ENCODE results near the gene ANXA4. TPM values are rescaled to one million over a fixed set of nuclear protein-coding genes. Genes with fewer than 3 reads are reported as not detected.
"Not testable (repeated sequence)": the region's sequence is repeated elsewhere in the genome, so short reads cannot be mapped to it uniquely, and the experiment has no call there.

Gene ANXA4
- total RNA-seq, 8 experiments from 2014 or later = 3.3 to 104 (median 11.1) TPM

DNA sequence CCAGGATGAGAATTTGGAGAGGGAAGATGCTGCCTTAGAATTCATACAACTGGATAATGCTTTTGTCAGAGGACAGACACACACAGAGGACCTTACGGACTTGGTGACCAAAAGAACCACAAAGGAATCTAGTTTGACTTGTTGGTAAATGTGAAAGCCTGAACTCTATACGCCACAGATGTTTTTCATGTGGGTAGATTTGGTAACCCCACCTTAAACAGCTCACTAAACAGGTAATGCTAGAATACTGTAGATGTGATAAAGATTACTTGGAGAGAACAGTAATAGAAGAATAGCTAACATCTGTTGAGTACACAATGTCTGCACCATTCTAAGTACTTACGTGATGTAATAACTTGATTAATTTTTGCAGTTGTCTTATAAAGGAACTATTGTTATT is 24.1 kb downstream of the ANXA4 start:
- no peak overlapping the region for H3K4me3 ChIP-seq
- WGBS, 10 experiments = 43 to 100% (median 92%) methylated on average over 1 to 3 of the region's 3 CpGs; no CpG with 5 or more reads in 2 of the 10 experiments
- ATAC-seq (replicated peaks in 6 of 8) = no peak
- in situ Hi-C loops (cut with MboI; ENCODE audit: low pct_unique_long_range_greater_than_20kb in 2 of 9, low sequenced_read_pairs in 9 of 9, unreplicated experiment in 9 of 9) = no loop called here
- H3K27ac ChIP-seq = no peak overlapping the region
- H3K4me1 ChIP-seq (replicated peaks in 1 of 2) = no peaks in the 10 kb centered on the region

DNA sequence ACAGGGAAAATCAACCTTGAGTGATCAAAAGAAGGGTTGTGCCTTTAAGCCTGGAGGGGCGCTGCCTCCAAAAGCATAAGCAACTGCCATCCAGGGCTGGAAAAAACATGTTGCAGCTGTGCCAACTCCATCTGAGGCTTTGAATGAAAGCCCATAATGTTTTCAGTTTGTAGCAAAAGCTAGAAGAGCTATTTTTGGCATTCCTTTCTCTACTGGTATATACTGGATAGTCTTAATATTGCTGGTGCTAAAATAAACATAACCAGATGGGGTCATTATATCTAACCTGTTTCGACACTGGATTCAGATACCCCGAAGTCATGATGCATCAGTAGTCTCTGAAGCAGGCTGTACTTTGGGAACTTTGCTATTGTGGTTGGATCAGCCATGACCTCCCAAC is 25.1 kb downstream of the ANXA4 start:
- peak in 3 of 8 experiments; percentile 8 to 64 (median 9) for ATAC-seq (replicated peaks in 6 of 8)
- Histone ChIP-seq H3K4me3 (no peak overlapping the region), H3K27ac (no peak overlapping the region), H3K4me1 (replicated peaks in 1 of 2) (no peaks in the 10 kb centered on the region)
- in situ Hi-C loops (cut with MboI; ENCODE audit: low pct_unique_long_range_greater_than_20kb in 2 of 9, low sequenced_read_pairs in 9 of 9, unreplicated experiment in 9 of 9) = no loop called here
- WGBS, 10 experiments = 14 to 100% (median 100%) methylated on average over 1 to 3 of the region's 3 CpGs; no CpG with 5 or more reads in 3 of the 10 experiments

DNA sequence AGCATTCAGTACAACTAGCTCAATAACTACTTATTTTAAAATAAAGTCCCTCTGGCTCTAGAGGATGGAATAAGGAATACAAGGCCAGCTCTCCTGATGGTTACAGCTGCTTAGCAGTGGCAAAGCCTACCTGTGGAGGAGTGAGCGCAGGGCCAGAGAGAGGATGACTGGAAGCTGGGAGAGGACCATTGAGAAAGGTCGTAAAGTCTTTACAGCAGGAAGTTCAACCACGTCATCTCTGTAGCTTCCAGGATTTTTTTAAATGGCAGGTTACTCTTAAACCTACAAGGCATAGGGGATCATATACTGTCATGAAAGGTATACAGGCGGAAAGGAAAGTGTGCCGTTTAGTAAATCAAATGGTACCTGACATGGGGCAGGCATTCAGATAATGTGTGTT is 26.3 kb downstream of the ANXA4 start:
- in situ Hi-C loops (cut with MboI; ENCODE audit: low pct_unique_long_range_greater_than_20kb in 2 of 9, low sequenced_read_pairs in 9 of 9, unreplicated experiment in 9 of 9) = no loop called here
- 71 to 98% (median 92%) methylated on average over 1 to 5 of the region's 5 CpGs; no CpG with 5 or more reads in 3 of the 10 experiments for WGBS, 10 experiments
- no peak for ATAC-seq (replicated peaks in 6 of 8)

GRCh38 chr2:69768789-69769188 is 26.9 kb downstream of the ANXA4 start:
- no peaks in the 10 kb centered on the region for H3K4me1 ChIP-seq (replicated peaks in 1 of 2)
- in situ Hi-C loops (cut with MboI; ENCODE audit: low pct_unique_long_range_greater_than_20kb in 2 of 9, low sequenced_read_pairs in 9 of 9, unreplicated experiment in 9 of 9) = no loop called here
- no peak overlapping the region for H3K27ac ChIP-seq
- no peak overlapping the region for H3K4me3 ChIP-seq
- WGBS, 10 experiments = 62 to 100% (median 93%) methylated on average over 1 to 2 of the region's 2 CpGs; no CpG with 5 or more reads in 1 of the 10 experiments
- no peak for ATAC-seq (replicated peaks in 6 of 8)

More for the DNA sequence above, 26.3 kb downstream of the ANXA4 start:
- H3K27ac ChIP-seq = no peak overlapping the region
- no peaks in the 10 kb centered on the region for H3K4me1 ChIP-seq (replicated peaks in 1 of 2)
- no peak overlapping the region for H3K4me3 ChIP-seq

GRCh38 chr2:69769272-69769671 is 27.3 kb downstream of the ANXA4 start:
- H3K27ac ChIP-seq = no peak overlapping the region
- H3K4me3 ChIP-seq = no peak overlapping the region
- WGBS, 10 experiments = 0 to 100% (median 49%) methylated on average over 1 of the region's 1 CpG; no CpG with 5 or more reads in 4 of the 10 experiments
- no peaks in the 10 kb centered on the region for H3K4me1 ChIP-seq (replicated peaks in 1 of 2)
- ATAC-seq (replicated peaks in 6 of 8) = no peak
- in situ Hi-C loops (cut with MboI; ENCODE audit: low pct_unique_long_range_greater_than_20kb in 2 of 9, low sequenced_read_pairs in 9 of 9, unreplicated experiment in 9 of 9) = no loop called here

- 8 to 100% (median 79%) methylated on average over 1 to 5 of the region's 5 CpGs for WGBS, 10 experiments
- in situ Hi-C loops (cut with MboI; ENCODE audit: low pct_unique_long_range_greater_than_20kb in 2 of 9, low sequenced_read_pairs in 9 of 9, unreplicated experiment in 9 of 9) = no loop called here
- Histone ChIP-seq H3K27ac (no peak overlapping the region), H3K4me3 (no peak overlapping the region), H3K4me1 (replicated peaks in 1 of 2) (no peaks in the 10 kb centered on the region)
- ATAC-seq (replicated peaks in 6 of 8) = peak; percentile 70 to 93 (median 89)
Observed at GRCh38 chr2:69770193-69770702, 28.3 kb downstream of the ANXA4 start.

GRCh38 chr2:69770747-69771146 is 28.8 kb downstream of the ANXA4 start:
- in situ Hi-C loops (cut with MboI; ENCODE audit: low pct_unique_long_range_greater_than_20kb in 2 of 9, low sequenced_read_pairs in 9 of 9, unreplicated experiment in 9 of 9) = no loop called here
- ATAC-seq (replicated peaks in 6 of 8) = no peak
- H3K27ac ChIP-seq = no peak overlapping the region
- no peaks in the 10 kb centered on the region for H3K4me1 ChIP-seq (replicated peaks in 1 of 2)
- H3K4me3 ChIP-seq = no peak overlapping the region
- 72 to 100% (median 95%) methylated on average over 2 to 10 of the region's 10 CpGs for WGBS, 10 experiments

GRCh38 chr2:69771461-69771860 is 29.5 kb downstream of the ANXA4 start:
- Histone ChIP-seq H3K27ac (no peak overlapping the region), H3K4me1 (replicated peaks in 1 of 2) (no peaks in the 10 kb centered on the region), H3K4me3 (no peak overlapping the region)
- ATAC-seq (replicated peaks in 6 of 8) = no peak
- WGBS, 10 experiments = 0 to 88% (median 62%) methylated on average over 1 of the region's 1 CpG; no CpG with 5 or more reads in 4 of the 10 experiments
- in situ Hi-C loops (cut with MboI; ENCODE audit: low pct_unique_long_range_greater_than_20kb in 2 of 9, low sequenced_read_pairs in 9 of 9, unreplicated experiment in 9 of 9) = no loop called here

- H3K4me3 ChIP-seq = no peak overlapping the region
- H3K4me1 ChIP-seq (replicated peaks in 1 of 2) = no peaks in the 10 kb centered on the region
- peak in 7 of 8 experiments; percentile 38 to 69 (median 59) for ATAC-seq (replicated peaks in 6 of 8)
- no peak overlapping the region for H3K27ac ChIP-seq
- in situ Hi-C loops (cut with MboI; ENCODE audit: low pct_unique_long_range_greater_than_20kb in 2 of 9, low sequenced_read_pairs in 9 of 9, unreplicated experiment in 9 of 9) = no loop called here
Observed at GRCh38 chr2:69773206-69773605, 31.3 kb downstream of the ANXA4 start.

DNA sequence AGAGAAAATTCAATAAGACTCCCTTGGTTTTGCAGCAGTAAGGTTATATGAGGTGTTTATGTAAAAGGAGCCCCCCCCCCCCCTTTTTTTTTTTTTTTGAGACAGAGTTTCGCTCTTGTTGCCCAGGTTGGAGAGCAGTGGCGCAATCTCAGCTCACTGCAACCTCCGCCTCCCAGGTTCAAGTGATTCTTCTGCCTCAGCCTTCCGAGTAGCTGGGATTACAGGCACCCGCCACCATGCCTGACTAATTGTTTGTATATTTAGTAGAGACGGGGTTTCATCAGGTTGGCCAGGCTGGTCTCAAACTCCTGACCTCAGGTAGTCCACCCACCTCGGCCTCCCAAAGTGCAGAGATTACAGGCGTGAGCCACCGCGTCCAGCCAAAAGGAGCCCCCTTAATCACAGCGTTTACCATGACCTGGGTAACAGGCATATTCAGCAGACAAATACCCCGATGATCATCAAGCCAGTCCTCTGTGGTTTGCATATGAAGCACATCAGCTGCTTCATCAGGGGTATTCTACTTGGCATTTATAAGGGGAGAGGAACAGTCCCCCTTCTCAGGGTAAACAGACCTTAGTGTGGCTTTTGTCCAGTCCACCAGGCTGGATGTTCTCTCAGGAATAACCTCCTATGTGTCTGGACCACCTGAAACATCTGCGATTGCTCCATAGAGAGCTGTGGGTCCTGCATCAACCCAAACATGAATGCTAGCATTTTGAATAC is 32.5 kb downstream of the ANXA4 start:
- WGBS, 10 experiments = 73 to 100% (median 91%) methylated on average over 1 to 8 of the region's 13 CpGs; no CpG with 5 or more reads in 1 of the 10 experiments
- in situ Hi-C loops (cut with MboI; ENCODE audit: low pct_unique_long_range_greater_than_20kb in 2 of 9, low sequenced_read_pairs in 9 of 9, unreplicated experiment in 9 of 9); H3K4me3 ChIP-seq; H3K4me1 ChIP-seq (replicated peaks in 1 of 2); ATAC-seq (replicated peaks in 6 of 8); H3K27ac ChIP-seq: not testable (repeated sequence)

DNA sequence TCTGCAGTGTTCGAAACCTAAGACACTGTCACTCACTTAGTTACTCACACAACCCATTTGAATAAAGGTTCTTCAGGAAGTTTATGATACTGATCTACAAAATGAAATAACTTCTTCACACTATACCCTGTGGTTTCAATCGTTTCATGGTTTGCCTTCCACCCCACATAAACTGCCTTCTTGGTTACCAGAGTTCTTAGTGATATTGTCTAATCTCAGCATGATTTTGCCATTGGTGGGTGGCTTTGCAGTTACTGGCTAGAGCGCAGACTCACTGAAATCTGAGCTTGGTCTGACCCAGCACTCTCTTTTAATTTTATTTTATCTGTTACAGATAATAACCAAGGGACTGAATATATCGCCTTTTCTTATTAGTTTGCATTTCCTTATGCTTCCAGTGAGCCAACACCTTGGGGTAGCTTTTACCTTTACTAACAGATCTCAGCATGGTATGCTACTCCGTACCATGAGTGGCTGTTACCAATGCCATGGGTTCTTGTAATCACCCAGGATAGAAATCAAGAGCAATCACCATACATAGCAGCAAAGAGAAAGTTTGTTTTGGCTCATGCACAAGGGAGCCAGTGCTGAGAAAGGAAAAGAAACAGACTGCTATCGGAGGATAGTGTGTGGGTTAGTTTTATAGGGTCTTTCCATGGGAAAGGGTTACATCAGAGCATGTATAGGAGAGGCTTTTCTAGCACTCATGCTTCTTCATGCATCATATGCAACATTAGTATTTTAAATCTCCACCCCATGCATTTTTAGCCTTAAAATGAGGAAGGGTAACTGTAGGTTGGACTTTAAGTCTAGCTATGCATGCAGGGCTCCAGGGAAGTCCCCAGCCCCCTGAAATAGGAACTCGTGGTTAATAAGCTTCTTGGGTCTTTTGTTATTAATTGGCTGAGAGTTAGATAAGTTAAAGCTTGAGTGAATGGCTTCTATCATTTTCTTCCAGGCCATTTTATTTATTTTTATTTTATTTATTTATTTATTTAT is 33.3 kb downstream of the ANXA4 start:
- in situ Hi-C loops (cut with MboI; ENCODE audit: low pct_unique_long_range_greater_than_20kb in 2 of 9, low sequenced_read_pairs in 9 of 9, unreplicated experiment in 9 of 9) = no loop called here
- no peak overlapping the region for H3K4me3 ChIP-seq
- no peak overlapping the region for H3K27ac ChIP-seq
- H3K4me1 ChIP-seq (replicated peaks in 1 of 2) = no peaks in the 10 kb centered on the region
- 71 to 94% (median 84%) methylated on average over 2 to 7 of the region's 7 CpGs; no CpG with 5 or more reads in 1 of the 10 experiments for WGBS, 10 experiments
- ATAC-seq (replicated peaks in 6 of 8) = peak in 1 of 8 experiments; percentile 77

DNA sequence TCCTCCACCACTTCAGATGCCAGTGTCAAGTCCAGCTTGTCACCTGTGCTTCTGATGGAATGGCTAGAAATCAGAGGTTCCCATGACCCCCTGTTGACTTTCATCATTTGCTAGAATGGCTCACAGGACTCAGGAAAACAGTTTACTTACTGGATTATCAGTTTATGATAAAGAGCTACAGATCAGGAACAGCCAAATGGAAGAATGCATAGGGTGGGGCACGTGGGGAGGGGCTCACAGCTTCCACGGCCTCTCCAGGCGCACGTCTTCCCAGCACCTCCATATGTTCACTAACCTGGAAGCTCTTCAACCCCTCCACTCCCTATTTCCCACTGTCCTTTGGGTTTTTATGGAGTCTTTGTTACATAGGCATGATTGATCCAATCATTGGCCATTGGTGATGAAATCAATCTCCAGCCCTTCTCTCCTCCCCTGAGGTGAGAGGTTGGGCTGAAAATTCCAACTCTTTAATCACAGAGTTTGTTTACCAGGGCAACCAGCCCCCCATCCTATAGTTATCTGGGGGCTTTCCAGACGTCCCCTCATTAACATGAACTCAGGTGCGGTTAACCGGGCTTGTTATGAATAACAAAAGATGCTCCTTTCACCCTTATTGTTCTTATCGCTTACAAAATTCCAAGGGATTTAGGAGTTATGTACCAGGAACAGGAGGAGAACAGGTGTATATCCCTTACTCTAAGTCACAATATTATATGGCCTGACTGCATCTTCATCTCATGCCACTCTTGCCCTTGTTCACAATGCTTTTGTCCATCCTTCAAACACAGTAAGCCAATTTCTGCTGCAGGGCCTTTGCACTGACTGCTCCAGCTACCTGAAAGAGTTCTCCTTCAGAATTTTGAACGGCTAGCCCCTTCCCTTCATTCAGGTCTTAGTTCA is 35.2 kb downstream of the ANXA4 start:
- peak in 1 of 8 experiments; percentile 4 for ATAC-seq (replicated peaks in 6 of 8)
- Histone ChIP-seq H3K4me3 (no peak overlapping the region), H3K4me1 (replicated peaks in 1 of 2) (no peaks in the 10 kb centered on the region), H3K27ac (no peak overlapping the region)
- in situ Hi-C loops (cut with MboI; ENCODE audit: low pct_unique_long_range_greater_than_20kb in 2 of 9, low sequenced_read_pairs in 9 of 9, unreplicated experiment in 9 of 9) = no loop called here
- WGBS, 10 experiments = 0 to 100% (median 82%) methylated on average over 1 to 5 of the region's 9 CpGs; no CpG with 5 or more reads in 3 of the 10 experiments
